Measurements from ENCODE around the gene TMEM62. TPM values are rescaled to one million over a fixed set of nuclear protein-coding genes. Genes with fewer than 3 reads are reported as not detected.

The TMEM62 gene
- total RNA-seq, 1 experiment from 2014 or later: 7.2 TPM

- Mint-ChIP-seq H3K9me3 (peaks cover 3 to 7% of the 10 kb centered on the region in 2 experiments; a peak in 4 of 5 replicates), H3K4me3 (peak overlapping the region; percentile 86 to 91), H3K4me1 (peaks cover 19 to 21% of the 10 kb centered on the region in 2 experiments), H3K27ac (peak overlapping the region in 2 of 3 experiments; percentile 57 to 62; a peak in 3 of 7 replicates), H3K36me3 (ENCODE audit: insufficient read depth in 1 of 3, low read depth in 3 of 3) (peaks cover 0 to 16% (median 2%) of the 10 kb centered on the region in 3 experiments; a peak in 3 of 7 replicates), H3K27me3 (ENCODE audit: low read depth) (peaks cover 37% of the 10 kb centered on the region)
- Histone ChIP-seq H3K79me2 (ENCODE audit: insufficient read depth, low read length) (no peaks in the 10 kb centered on the region), H3K9ac (ENCODE audit: extremely low read depth, insufficient read length, low read length) (peak overlapping the region; percentile 48), H3K14ac (ENCODE audit: insufficient read depth, low read length) (no peak overlapping the region), H2BK20ac (ENCODE audit: low read depth, low read length, poor library complexity, severe bottlenecking) (no peak overlapping the region), H3K56ac (ENCODE audit: insufficient read length, low read depth, low read length) (no peak overlapping the region), H3K27me3 (ENCODE audit: insufficient read depth, low read length) (peaks cover 7% of the 10 kb centered on the region; the same call in 1 of the 2 replicates), H4K5ac (ENCODE audit: insufficient read length, low read depth, low read length) (no peak overlapping the region), H3K23me2 (ENCODE audit: insufficient read length, low read depth, low read length, poor library complexity, severe bottlenecking) (peaks cover 6% of the 10 kb centered on the region), H3T11ph (ENCODE audit: low read length) (no peak overlapping the region), H2AFZ (ENCODE audit: low read length) (no peak overlapping the region), H3K4ac (ENCODE audit: low read depth, low read length) (no peak overlapping the region), H3K18ac (ENCODE audit: insufficient read length, low read depth, low read length) (no peak overlapping the region), H3K4me2 (ENCODE audit: insufficient read depth, insufficient read length, low read length) (peak overlapping the region; percentile 59), H4K20me1 (ENCODE audit: control insufficient read depth, insufficient read depth, insufficient read length) (no peaks in the 10 kb centered on the region), H3K23ac (ENCODE audit: insufficient read length, low read depth, low read length) (no peak overlapping the region), H3K9me3 (ENCODE audit: control insufficient read depth, low read depth, low read length) (no peaks in the 10 kb centered on the region), H2BK5ac (ENCODE audit: insufficient read length, low read length) (no peak overlapping the region), H2BK12ac (ENCODE audit: insufficient read length, low read depth, low read length) (no peak overlapping the region), H2BK15ac (ENCODE audit: low read depth, low read length) (no peak overlapping the region), H2AK5ac (ENCODE audit: insufficient read length, low read length) (no peak overlapping the region), H3K27ac (ENCODE audit: insufficient read length, low read depth, low read length) (no peak overlapping the region), H3K79me1 (ENCODE audit: insufficient read depth, low read depth, low read length, poor library complexity, severe bottlenecking) (no peaks in the 10 kb centered on the region), H4K91ac (ENCODE audit: insufficient read length, low read depth, low read length) (no peak overlapping the region), H4K8ac (replicated peaks; ENCODE audit: insufficient read length, low read depth, low read length) (no peak overlapping the region), H2BK120ac (ENCODE audit: low read depth, low read length, poor library complexity, severe bottlenecking) (no peak overlapping the region), H3K4me1 (ENCODE audit: insufficient read depth, low read length) (no peaks in the 10 kb centered on the region; the same call in 1 of the 2 replicates)
- peak; percentile 37 for DNase-seq
- WGBS (ENCODE audit: extremely low coverage, insufficient read length, low lambda C conversion rate): no CpG with 5 or more reads among the region's 12 CpGs
- no peak for TF ChIP-seq CTCF (conservative IDR thresholded peaks at IDR 0.05)
These were observed 810 bp downstream of the TMEM62 start for GRCh38 chr15:43134157-43134635.

Measured in H9 (cell line).